ENCODE results near the gene TRIM9.

The TRIM9 gene

GRCh38 chr14:51058382-51058781 is 36.5 kb downstream of the TRIM9 start:
- no peak for DNase-seq (ENCODE audit: low read depth in 3 of 3)

- DNase-seq (ENCODE audit: low read depth in 3 of 3) = no peak
Measured at GRCh38 chr14:51056421-51056820, 38.5 kb downstream of the TRIM9 start.

- no peak for DNase-seq (ENCODE audit: low read depth in 3 of 3)
Measured at GRCh38 chr14:51053157-51053556, 41.7 kb downstream of the TRIM9 start.

- DNase-seq (ENCODE audit: low read depth in 3 of 3) = no peak
Measured at GRCh38 chr14:51044961-51045360, 49.9 kb downstream of the TRIM9 start.

- no peak for DNase-seq (ENCODE audit: low read depth in 3 of 3)
Measured at GRCh38 chr14:51041883-51042282, 53.0 kb downstream of the TRIM9 start.

GRCh38 chr14:51041108-51041531 is 53.8 kb downstream of the TRIM9 start:
- DNase-seq (ENCODE audit: low read depth in 3 of 3) = no peak

GRCh38 chr14:51039252-51039651 is 55.7 kb downstream of the TRIM9 start:
- no peak for DNase-seq (ENCODE audit: low read depth in 3 of 3)

GRCh38 chr14:51035611-51036192 is 59.2 kb downstream of the TRIM9 start:
- no peak for DNase-seq (ENCODE audit: low read depth in 3 of 3)

GRCh38 chr14:51028851-51029754 is 65.8 kb downstream of the TRIM9 start:
- DNase-seq (ENCODE audit: low read depth in 3 of 3) = no peak

GRCh38 chr14:51028361-51028760 is 66.5 kb downstream of the TRIM9 start:
- no peak for DNase-seq (ENCODE audit: low read depth in 3 of 3)

GRCh38 chr14:51024377-51024776 is 70.5 kb downstream of the TRIM9 start:
- no peak for DNase-seq (ENCODE audit: low read depth in 3 of 3)

GRCh38 chr14:51023964-51024363 is 70.9 kb downstream of the TRIM9 start:
- DNase-seq (ENCODE audit: low read depth in 3 of 3) = no peak

GRCh38 chr14:51022769-51023168 is 72.1 kb downstream of the TRIM9 start:
- DNase-seq (ENCODE audit: low read depth in 3 of 3) = no peak

GRCh38 chr14:51020024-51020710 is 74.7 kb downstream of the TRIM9 start:
- no peak for DNase-seq (ENCODE audit: low read depth in 3 of 3)

GRCh38 chr14:51019089-51019488 is 75.8 kb downstream of the TRIM9 start:
- DNase-seq (ENCODE audit: low read depth in 3 of 3) = no peak

GRCh38 chr14:51018521-51018920 is 76.4 kb downstream of the TRIM9 start:
- no peak for DNase-seq (ENCODE audit: low read depth in 3 of 3)

- no peak for DNase-seq (ENCODE audit: low read depth in 3 of 3)
Measured at GRCh38 chr14:51014625-51015024, 80.3 kb downstream of the TRIM9 start.

- DNase-seq (ENCODE audit: low read depth in 3 of 3) = no peak
Measured at GRCh38 chr14:51014086-51014485, 80.8 kb downstream of the TRIM9 start.

GRCh38 chr14:51012055-51012454 is 82.8 kb downstream of the TRIM9 start:
- DNase-seq (ENCODE audit: low read depth in 3 of 3) = no peak

- DNase-seq (ENCODE audit: low read depth in 3 of 3) = no peak
Measured at GRCh38 chr14:51008446-51008845, 86.5 kb downstream of the TRIM9 start.

- no peak for DNase-seq (ENCODE audit: low read depth in 3 of 3)
Measured at GRCh38 chr14:51006781-51007211, 88.1 kb downstream of the TRIM9 start.

GRCh38 chr14:51006324-51006723 is 88.6 kb downstream of the TRIM9 start:
- DNase-seq (ENCODE audit: low read depth in 3 of 3) = no peak
